GM19438 (cell line): ENCODE measurements around the gene SPTSSA.
"Not testable (repeated sequence)": the region's sequence is repeated elsewhere in the genome, so short reads cannot be mapped to it uniquely, and the experiment has no call there.

Experiments
- ATAC-seq: cut with Tn5 transposase; IDR thresholded peaks from one replicate; pipeline ENCODE4 v1.9.1; 2021; ENCODE audit warnings: low read depth; ENCODE audit not compliant: unreplicated experiment

Gene SPTSSA

GRCh38 chr14:34428102-34428466 lies 34.0 kb downstream of the SPTSSA start:
- ATAC-seq: not testable (repeated sequence)

GRCh38 chr14:34426313-34427295 lies 35.4 kb downstream of the SPTSSA start:
- ATAC-seq: no peak

- ATAC-seq: no peak
These were observed 36.8 kb downstream of the SPTSSA start for GRCh38 chr14:34425095-34425851.

- no peak for ATAC-seq
These were observed 37.6 kb downstream of the SPTSSA start for GRCh38 chr14:34424488-34424887.

- no peak for ATAC-seq
These were observed 38.6 kb downstream of the SPTSSA start for GRCh38 chr14:34423445-34423844.

- no peak for ATAC-seq
These were observed 41.4 kb downstream of the SPTSSA start for GRCh38 chr14:34420547-34421150.

- no peak for ATAC-seq
These were observed 52.3 kb downstream of the SPTSSA start for GRCh38 chr14:34409721-34410120.

GRCh38 chr14:34407951-34408350 lies 54.1 kb downstream of the SPTSSA start:
- no peak for ATAC-seq

GRCh38 chr14:34404416-34404815 lies 57.6 kb downstream of the SPTSSA start:
- no peak for ATAC-seq

- no peak for ATAC-seq
These were observed 58.4 kb downstream of the SPTSSA start for GRCh38 chr14:34403646-34404045.

- ATAC-seq: no peak
These were observed 64.0 kb downstream of the SPTSSA start for GRCh38 chr14:34398024-34398423.

GRCh38 chr14:34387974-34388516 lies 74.0 kb downstream of the SPTSSA start:
- ATAC-seq: no peak

- no peak for ATAC-seq
These were observed 75.1 kb downstream of the SPTSSA start for GRCh38 chr14:34386865-34387485.

GRCh38 chr14:34385881-34386280 lies 76.2 kb downstream of the SPTSSA start:
- ATAC-seq: not testable (repeated sequence)

- no peak for ATAC-seq
These were observed 78.2 kb downstream of the SPTSSA start for GRCh38 chr14:34383839-34384238.
